Activated T-helper 17 cell treated with anti-CD3 and anti-CD28 coated beads, Interleukin-2, amount 50 U/mL, for 72 hours (primary cell): Measurements from ENCODE around the gene SKP1. TPM values are rescaled to one million over a fixed set of nuclear protein-coding genes. Genes with fewer than 3 reads are reported as not detected.
A peak's percentile ranks its signal among the peaks of the same experiment; 100 is the strongest.

ENCODE experiments used
- ATAC-seq: fragments of 150-1000 bp; cut with Tn5 transposase; replicated peaks from 2 replicates; pipeline ENCODE4 v1.10.0; 2021; ENCODE audit warnings: mild to moderate bottlenecking, moderate library complexity
- H3K27ac Mint-ChIP-seq: one replicate; pipeline ENCODE4 v1.8.0; 2022; ENCODE audit warnings: mixed read lengths
- H3K27me3 Mint-ChIP-seq: one replicate; pipeline ENCODE4 v1.8.0; 2022; ENCODE audit warnings: mixed read lengths
- H3K36me3 Mint-ChIP-seq: one replicate; pipeline ENCODE4 v1.8.0; 2022; ENCODE audit warnings: low read depth, mild to moderate bottlenecking, mixed read lengths
- H3K4me1 Mint-ChIP-seq: one replicate; pipeline ENCODE4 v1.8.0; 2022; ENCODE audit warnings: mixed read lengths
- H3K4me3 Mint-ChIP-seq: one replicate; pipeline ENCODE4 v1.8.0; 2022; ENCODE audit warnings: mild to moderate bottlenecking, mixed read lengths
- H3K9me3 Mint-ChIP-seq: one replicate; pipeline ENCODE4 v1.8.0; 2022; ENCODE audit warnings: mixed read lengths
- total RNA-seq, 2 donors: library from RNA; stranded (reverse); gene quantifications; one replicate each; pipeline ENCODE4 v1.2.3, GENCODE V29; 2022

Gene SKP1
- total RNA-seq, 2 donors from 2014 or later: 152 to 209 TPM

GRCh38 chr5:134131578-134132350 is 45.0 kb downstream of the SKP1 start:
- H3K4me3 Mint-ChIP-seq: peak overlapping the region; percentile 74
- H3K36me3 Mint-ChIP-seq: peaks cover 85% of the 10 kb centered on the region
- H3K9me3 Mint-ChIP-seq: no peaks in the 10 kb centered on the region
- H3K27ac Mint-ChIP-seq: peak overlapping the region; percentile 74
- peaks cover 4% of the 10 kb centered on the region for H3K27me3 Mint-ChIP-seq
- no peak for ATAC-seq
- peaks cover 71% of the 10 kb centered on the region for H3K4me1 Mint-ChIP-seq

- Mint-ChIP-seq H3K4me3 (peak overlapping the region; percentile 74), H3K27me3 (peaks cover 4% of the 10 kb centered on the region), H3K9me3 (no peaks in the 10 kb centered on the region), H3K36me3 (peaks cover 85% of the 10 kb centered on the region), H3K27ac (peak overlapping the region; percentile 74), H3K4me1 (peaks cover 72% of the 10 kb centered on the region)
- ATAC-seq: peak; percentile 30
Observed at GRCh38 chr5:134131165-134131564, 45.6 kb downstream of the SKP1 start.

DNA sequence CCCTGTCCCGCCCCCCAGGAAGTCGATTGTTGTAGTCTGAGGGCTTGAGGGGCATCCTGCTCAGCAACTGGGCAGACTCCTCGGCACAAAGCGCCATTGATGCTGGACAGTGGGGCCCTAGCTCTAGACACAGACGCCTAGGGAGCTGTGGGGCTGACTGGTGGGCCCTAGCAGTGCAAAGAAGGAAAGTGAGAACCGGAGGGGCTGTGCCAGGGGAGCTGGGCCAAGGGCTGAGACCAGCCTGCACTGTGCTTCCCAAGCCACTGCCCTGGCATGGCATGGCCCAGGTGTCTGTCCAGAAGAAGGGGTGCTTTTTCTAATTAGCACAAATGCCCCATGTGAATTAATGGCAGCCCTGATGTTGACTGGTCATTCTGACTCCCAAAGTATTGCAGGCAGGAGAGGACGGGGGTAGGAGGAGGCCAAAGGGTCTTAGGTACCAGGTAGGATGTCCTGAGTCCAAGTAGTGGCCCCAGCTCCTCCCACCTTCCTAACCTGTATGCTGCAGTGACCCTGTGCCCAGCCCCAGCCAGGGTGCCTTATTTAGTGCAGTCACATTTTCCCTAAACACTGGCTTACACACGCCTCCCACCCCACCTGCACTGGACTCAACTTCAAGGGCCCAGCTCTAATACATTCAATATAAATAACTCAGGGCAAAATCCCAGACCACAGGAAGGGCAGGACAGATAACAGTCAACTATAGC is 46.4 kb downstream of the SKP1 start:
- H3K36me3 Mint-ChIP-seq: peaks cover 85% of the 10 kb centered on the region
- ATAC-seq: no peak
- H3K4me3 Mint-ChIP-seq: peak overlapping the region; percentile 74
- H3K4me1 Mint-ChIP-seq: peaks cover 72% of the 10 kb centered on the region
- no peaks in the 10 kb centered on the region for H3K9me3 Mint-ChIP-seq
- H3K27me3 Mint-ChIP-seq: no peaks in the 10 kb centered on the region
- H3K27ac Mint-ChIP-seq: peak overlapping the region; percentile 85

GRCh38 chr5:134129411-134130238 is 47.1 kb downstream of the SKP1 start:
- peaks cover 69% of the 10 kb centered on the region for H3K4me1 Mint-ChIP-seq
- peaks cover 78% of the 10 kb centered on the region for H3K36me3 Mint-ChIP-seq
- H3K27ac Mint-ChIP-seq: peak overlapping the region; percentile 85
- H3K9me3 Mint-ChIP-seq: no peaks in the 10 kb centered on the region
- no peak for ATAC-seq
- no peaks in the 10 kb centered on the region for H3K27me3 Mint-ChIP-seq
- H3K4me3 Mint-ChIP-seq: peak overlapping the region; percentile 74

DNA sequence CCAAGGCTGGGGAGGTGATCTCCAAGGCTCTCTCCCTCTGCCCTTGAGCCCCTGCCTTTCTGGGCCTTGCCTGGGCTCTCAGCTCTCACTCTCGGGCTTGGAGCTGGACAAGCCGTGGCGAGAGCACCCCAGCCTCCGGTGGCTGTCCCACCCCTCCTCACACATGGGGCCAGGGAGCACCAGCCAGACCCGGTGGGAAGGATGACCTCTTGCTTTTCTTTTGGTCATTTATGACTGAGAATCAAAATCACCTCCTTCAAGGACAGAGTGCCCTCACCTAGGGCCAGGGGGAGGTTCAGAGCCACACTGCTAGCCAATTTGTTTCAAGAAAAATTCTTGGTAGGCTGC is 48.1 kb downstream of the SKP1 start:
- peak overlapping the region; percentile 74 for H3K4me3 Mint-ChIP-seq
- no peaks in the 10 kb centered on the region for H3K9me3 Mint-ChIP-seq
- no peak for ATAC-seq
- peaks cover 72% of the 10 kb centered on the region for H3K36me3 Mint-ChIP-seq
- H3K4me1 Mint-ChIP-seq: peaks cover 69% of the 10 kb centered on the region
- H3K27me3 Mint-ChIP-seq: no peaks in the 10 kb centered on the region
- H3K27ac Mint-ChIP-seq: peak overlapping the region; percentile 85

GRCh38 chr5:134127988-134128647 is 48.6 kb downstream of the SKP1 start:
- Mint-ChIP-seq H3K4me1 (peaks cover 74% of the 10 kb centered on the region), H3K4me3 (peak overlapping the region; percentile 74), H3K36me3 (peaks cover 67% of the 10 kb centered on the region), H3K27ac (peak overlapping the region; percentile 85), H3K9me3 (no peaks in the 10 kb centered on the region), H3K27me3 (no peaks in the 10 kb centered on the region)
- ATAC-seq: peak; percentile 8

DNA sequence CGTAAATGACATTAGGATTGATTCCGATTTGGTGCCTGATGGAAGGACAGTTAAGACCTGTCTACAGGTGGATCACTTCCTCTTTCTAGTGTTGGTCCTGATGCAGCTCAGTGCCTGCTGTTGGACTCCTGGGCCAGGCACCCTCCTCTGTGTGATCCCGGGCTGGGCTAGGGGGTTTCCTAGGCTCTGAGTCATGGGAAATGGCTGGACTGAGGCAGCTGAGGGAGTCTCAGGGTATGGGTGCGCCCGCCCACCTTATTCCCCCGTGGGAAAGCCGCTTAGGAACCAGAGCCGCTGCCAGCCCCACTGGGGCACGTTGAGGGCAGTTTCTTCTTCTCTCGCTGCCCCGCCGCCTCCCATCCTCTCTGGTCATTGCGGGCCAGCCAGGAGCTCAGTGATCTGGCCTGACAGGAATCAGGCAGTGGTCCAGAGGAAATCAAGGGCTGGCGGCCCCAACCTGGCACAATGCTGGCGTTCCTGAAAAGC is 49.3 kb downstream of the SKP1 start:
- Mint-ChIP-seq H3K4me3 (peak overlapping the region; percentile 74), H3K36me3 (peaks cover 60% of the 10 kb centered on the region), H3K4me1 (peaks cover 68% of the 10 kb centered on the region), H3K27me3 (no peaks in the 10 kb centered on the region), H3K9me3 (no peaks in the 10 kb centered on the region), H3K27ac (peak overlapping the region; percentile 85)
- ATAC-seq: peak; percentile 49

DNA sequence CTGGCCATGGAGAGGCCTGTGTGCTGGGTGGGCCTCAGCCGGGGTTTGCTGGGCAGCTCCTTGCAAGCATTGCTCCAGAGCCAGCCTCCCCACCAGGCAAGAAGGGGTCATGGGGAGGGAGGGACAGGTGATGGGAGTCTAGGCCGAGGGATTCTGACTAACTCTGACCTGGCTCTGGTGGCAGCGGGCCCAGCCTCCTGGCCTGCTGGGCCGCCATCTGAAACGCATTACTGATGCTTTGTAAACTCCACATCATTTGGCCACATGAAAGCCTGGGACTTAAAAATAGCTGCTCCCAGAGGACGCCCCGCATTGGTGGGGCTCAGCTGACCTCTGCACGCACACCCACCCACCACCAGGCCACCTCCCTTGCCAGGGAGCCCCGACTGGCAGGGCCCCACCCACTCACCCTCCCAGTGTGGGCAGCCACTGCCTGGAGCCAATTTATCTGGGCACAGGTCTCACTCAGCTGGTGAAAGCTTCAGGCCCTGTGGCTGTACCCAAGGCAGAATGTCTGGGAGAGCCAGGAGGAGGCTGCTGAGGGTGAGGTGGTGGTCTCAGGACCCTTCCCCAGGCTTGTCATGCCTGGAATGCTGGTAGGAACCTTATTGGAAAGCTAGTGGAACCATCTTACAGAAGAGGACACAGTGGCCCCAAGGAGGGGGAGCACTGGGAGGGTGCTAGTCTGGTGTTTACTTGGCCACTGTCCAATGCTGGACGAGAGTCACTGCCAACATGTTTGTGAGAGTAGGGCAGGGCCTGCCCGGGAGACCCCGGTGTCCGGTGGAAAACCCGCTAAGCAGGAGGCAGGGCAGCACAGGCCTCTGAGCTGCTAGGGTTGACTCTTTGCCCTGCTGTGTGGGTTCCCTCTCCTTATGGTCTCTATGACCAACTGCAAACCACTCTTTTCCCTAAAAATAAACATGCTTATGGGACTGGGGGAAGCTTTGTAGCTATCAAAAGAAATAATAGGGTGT is 51.4 kb downstream of the SKP1 start:
- Mint-ChIP-seq H3K4me1 (peaks cover 59% of the 10 kb centered on the region), H3K36me3 (peaks cover 55% of the 10 kb centered on the region), H3K4me3 (peak overlapping the region; percentile 74), H3K9me3 (no peaks in the 10 kb centered on the region), H3K27ac (peak overlapping the region; percentile 66), H3K27me3 (no peaks in the 10 kb centered on the region)
- peak; percentile 49 for ATAC-seq

DNA sequence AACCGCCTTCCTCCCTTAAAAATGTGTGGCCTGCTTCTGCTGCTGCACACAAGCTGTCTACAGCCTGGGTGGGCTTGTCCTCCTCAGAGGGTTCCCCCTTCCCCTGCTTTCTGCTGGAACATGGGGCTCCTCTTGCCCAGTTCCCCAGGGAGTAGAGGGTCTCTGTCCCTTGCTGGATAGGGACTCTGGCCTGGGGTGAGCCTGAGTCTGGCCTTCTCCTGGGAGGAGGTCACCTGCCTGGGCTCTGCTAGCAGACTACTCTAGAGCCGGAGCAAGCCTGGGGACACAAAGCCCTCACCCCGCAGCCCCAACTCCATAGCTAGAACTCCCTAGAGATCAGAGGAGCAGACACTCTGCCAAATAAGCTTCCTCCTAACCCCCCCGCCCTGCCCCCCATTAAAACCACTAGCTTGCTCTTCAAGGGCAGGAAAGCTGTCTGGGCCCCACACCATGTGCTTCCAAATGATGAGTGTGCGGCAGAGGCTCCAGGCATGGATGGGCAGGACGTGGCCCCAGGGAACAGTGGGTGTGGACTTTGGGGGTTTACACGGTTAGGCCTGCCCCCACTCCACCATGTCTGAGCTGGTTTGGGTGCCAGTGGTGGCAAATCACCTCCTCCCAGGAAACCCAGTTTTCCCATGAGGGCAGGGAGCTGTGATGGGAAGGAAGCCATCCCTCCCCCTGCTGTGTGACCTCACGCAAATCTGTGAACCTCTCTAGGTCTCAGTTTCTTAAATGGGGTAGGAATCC is 52.3 kb downstream of the SKP1 start:
- no peak for ATAC-seq
- no peaks in the 10 kb centered on the region for H3K9me3 Mint-ChIP-seq
- peak overlapping the region; percentile 74 for H3K4me3 Mint-ChIP-seq
- no peaks in the 10 kb centered on the region for H3K27me3 Mint-ChIP-seq
- peak overlapping the region; percentile 66 for H3K27ac Mint-ChIP-seq
- peaks cover 61% of the 10 kb centered on the region for H3K36me3 Mint-ChIP-seq
- peaks cover 59% of the 10 kb centered on the region for H3K4me1 Mint-ChIP-seq

GRCh38 chr5:134123360-134123759 is 53.4 kb downstream of the SKP1 start:
- Mint-ChIP-seq H3K9me3 (no peaks in the 10 kb centered on the region), H3K27ac (peak overlapping the region; percentile 68), H3K4me1 (peaks cover 56% of the 10 kb centered on the region), H3K36me3 (peaks cover 60% of the 10 kb centered on the region), H3K27me3 (no peaks in the 10 kb centered on the region), H3K4me3 (peak overlapping the region; percentile 74)
- ATAC-seq: no peak

DNA sequence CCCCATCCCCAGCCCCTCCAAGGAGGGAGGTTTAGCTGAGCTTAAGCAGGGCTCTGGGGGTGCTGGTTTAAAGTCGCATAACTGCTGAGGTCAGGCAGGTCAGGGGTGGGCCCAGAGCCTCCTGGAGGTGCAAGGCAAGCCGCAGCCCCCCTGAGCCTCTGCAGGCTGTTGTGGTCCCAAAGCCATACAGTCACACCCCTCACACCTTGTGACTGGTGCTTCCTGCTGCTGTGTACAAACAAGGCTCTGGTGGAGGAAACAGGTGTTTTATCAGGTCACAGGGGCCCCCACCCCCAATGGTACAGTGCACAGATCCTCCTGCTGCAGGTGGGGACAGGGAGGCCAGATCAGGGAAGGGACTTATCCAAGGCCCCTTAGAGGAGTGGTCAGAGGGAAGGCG is 54.2 kb downstream of the SKP1 start:
- ATAC-seq: no peak
- no peaks in the 10 kb centered on the region for H3K27me3 Mint-ChIP-seq
- peaks cover 57% of the 10 kb centered on the region for H3K36me3 Mint-ChIP-seq
- H3K4me1 Mint-ChIP-seq: peaks cover 55% of the 10 kb centered on the region
- H3K9me3 Mint-ChIP-seq: no peaks in the 10 kb centered on the region
- peak overlapping the region; percentile 74 for H3K4me3 Mint-ChIP-seq
- peak overlapping the region; percentile 68 for H3K27ac Mint-ChIP-seq

DNA sequence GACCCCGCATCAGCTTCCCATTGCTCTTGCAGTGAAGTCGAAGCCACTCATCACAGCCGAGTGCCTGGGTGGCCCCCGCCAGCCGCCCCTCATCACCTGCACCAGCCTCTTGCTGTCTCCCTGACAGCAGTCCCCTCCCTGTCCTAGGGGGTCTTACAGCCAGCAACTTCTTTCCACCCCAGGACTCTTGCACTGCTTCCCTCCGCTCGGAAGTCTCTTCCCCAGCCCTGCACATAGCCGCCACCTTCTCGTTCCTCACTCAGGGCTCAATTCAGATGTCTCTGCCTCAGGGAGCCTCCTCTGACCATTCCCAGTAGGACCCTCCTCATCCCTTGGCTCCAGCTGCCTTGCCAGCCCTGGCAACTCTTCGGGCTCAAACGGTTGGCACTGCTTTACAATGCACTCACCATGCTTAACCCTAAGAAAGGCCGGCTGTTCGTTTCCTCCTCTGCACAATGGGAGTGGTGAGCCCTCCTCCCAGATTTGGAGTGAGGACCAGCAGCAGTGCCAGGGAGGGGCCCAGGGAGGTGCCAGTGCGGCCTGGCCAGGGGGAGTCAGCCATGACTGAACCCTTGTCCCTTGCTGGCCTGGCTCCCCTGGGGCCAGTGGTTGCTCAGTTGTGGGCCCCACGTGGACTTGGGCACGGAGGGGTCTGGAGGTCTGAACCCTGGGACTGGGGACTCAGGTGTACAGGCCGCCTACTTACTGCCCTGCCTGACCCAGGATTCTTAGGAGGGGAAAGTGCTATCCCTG is 56.2 kb downstream of the SKP1 start:
- peaks cover 52% of the 10 kb centered on the region for H3K4me1 Mint-ChIP-seq
- no peak for ATAC-seq
- peak overlapping the region; percentile 74 for H3K4me3 Mint-ChIP-seq
- peaks cover 60% of the 10 kb centered on the region for H3K36me3 Mint-ChIP-seq
- no peaks in the 10 kb centered on the region for H3K9me3 Mint-ChIP-seq
- H3K27ac Mint-ChIP-seq: peak overlapping the region; percentile 56
- no peaks in the 10 kb centered on the region for H3K27me3 Mint-ChIP-seq
